ENCODE data around the gene PLPPR3. TPM values are rescaled to one million over a fixed set of nuclear protein-coding genes. Genes with fewer than 3 reads are reported as not detected.

The PLPPR3 gene, protein sequence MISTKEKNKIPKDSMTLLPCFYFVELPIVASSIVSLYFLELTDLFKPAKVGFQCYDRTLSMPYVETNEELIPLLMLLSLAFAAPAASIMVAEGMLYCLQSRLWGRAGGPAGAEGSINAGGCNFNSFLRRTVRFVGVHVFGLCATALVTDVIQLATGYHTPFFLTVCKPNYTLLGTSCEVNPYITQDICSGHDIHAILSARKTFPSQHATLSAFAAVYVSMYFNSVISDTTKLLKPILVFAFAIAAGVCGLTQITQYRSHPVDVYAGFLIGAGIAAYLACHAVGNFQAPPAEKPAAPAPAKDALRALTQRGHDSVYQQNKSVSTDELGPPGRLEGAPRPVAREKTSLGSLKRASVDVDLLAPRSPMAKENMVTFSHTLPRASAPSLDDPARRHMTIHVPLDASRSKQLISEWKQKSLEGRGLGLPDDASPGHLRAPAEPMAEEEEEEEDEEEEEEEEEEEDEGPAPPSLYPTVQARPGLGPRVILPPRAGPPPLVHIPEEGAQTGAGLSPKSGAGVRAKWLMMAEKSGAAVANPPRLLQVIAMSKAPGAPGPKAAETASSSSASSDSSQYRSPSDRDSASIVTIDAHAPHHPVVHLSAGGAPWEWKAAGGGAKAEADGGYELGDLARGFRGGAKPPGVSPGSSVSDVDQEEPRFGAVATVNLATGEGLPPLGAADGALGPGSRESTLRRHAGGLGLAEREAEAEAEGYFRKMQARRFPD
- 100 to 1,000 TPM; 110 to 111 TPM for total RNA-seq
- polyA plus RNA-seq (2013, experiment 1 of 2): 157 TPM
- polyA plus RNA-seq (2013, experiment 2 of 2): 150 TPM
- long read RNA-seq, experiment 1, partial matches to known transcripts: 11 of 21 reads
- long read RNA-seq, experiment 1, other reads (novel, unspliced or antisense): 9 of 21 reads
- long read RNA-seq, experiment 2, transcript PLPPR3-204 (8 exons, 2,328 nt): major isoform, 190 of 323 reads
- long read RNA-seq, experiment 2, partial matches to known transcripts: 101 of 323 reads
- long read RNA-seq, experiment 2, other reads (novel, unspliced or antisense): 31 of 323 reads
- long read RNA-seq, experiment 3, partial matches to known transcripts: 0 of 2 reads
- long read RNA-seq, experiment 3, other reads (novel, unspliced or antisense): 0 of 2 reads
- long read RNA-seq, experiment 4, partial matches to known transcripts: 0 of 1 reads
- long read RNA-seq, experiment 4, other reads (novel, unspliced or antisense): 1 of 1 reads

DNA sequence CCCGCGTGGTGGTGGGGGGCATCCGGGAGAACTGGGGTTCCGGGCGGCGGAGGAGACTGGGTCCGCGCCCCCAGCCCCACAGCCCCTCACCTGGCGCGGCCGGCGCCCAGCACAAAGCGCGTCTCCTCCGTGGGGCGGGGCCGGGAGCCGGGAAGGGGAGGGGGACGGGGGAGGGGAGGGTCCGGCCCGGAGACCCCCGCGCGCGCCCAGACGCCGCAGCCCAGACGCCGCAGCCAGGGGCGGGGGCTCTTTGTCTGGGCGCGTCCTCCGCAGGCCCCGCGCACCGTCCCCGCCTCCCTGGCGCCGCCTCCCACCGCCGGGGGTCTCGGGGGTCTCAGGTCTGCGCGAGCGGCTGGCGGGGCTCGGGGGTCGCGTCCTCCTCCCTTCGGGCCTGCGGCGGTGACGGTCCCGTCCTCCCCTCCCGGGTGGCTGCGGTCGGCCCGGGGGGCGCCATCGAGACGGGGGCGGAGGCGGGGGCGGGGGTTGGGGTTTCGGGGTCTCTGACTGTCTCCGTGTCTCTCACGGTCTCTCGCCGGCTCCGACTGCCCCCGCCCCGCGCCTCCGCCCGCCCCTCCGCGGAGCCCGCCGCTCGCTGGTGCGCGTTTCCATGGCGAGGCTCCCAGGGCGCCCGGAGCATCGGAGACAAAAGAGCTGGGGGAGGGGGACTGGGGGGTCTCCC, at the start of gene PLPPR3:
Gene PLPPR3, minus strand, starts transcription at position 131 of the 679 bp plus-strand sequence. CDS start 396 bp downstream, outside the sequence.
- Mint-ChIP-seq H3K27ac (no peak within 1 kb of the TSS), H3K4me3 (peak within 1 kb of the TSS; percentile 63), H3K36me3 (ENCODE audit: low read depth) (peaks cover 3% of the 10 kb centered on the region), H3K27me3 (ENCODE audit: insufficient read depth) (no peaks in the 10 kb centered on the region), H3K9me3 (no peaks in the 10 kb centered on the region), H3K4me1 (peaks cover 3% of the 10 kb centered on the region)
- no peaks in the 10 kb centered on the region for H3K4me1 ChIP-seq (ENCODE audit: control insufficient read depth, insufficient read depth, low read length)
- peak within 1 kb of the TSS; percentile 85 for H3K27ac ChIP-seq (ENCODE audit: low read depth, low read length)
- H3K4me3 ChIP-seq (ENCODE audit: low read length): peak within 1 kb of the TSS; percentile 80
- 0% methylated on average over 52 of the region's 86 CpGs; no CpG with 5 or more reads in 1 of the 2 experiments for WGBS, 2 experiments (ENCODE audit: insufficient coverage in 1 of 2, insufficient read length in 1 of 2)
- H3K36me3 ChIP-seq (ENCODE audit: control insufficient read depth, insufficient read depth, low read length): no peaks in the 10 kb centered on the region
- no peaks in the 10 kb centered on the region for H3K27me3 ChIP-seq (ENCODE audit: control insufficient read depth, insufficient read depth, low read length, poor library complexity, severe bottlenecking)
- peak; percentile 88 for DNase-seq
- TF ChIP-seq, protein P1, sequence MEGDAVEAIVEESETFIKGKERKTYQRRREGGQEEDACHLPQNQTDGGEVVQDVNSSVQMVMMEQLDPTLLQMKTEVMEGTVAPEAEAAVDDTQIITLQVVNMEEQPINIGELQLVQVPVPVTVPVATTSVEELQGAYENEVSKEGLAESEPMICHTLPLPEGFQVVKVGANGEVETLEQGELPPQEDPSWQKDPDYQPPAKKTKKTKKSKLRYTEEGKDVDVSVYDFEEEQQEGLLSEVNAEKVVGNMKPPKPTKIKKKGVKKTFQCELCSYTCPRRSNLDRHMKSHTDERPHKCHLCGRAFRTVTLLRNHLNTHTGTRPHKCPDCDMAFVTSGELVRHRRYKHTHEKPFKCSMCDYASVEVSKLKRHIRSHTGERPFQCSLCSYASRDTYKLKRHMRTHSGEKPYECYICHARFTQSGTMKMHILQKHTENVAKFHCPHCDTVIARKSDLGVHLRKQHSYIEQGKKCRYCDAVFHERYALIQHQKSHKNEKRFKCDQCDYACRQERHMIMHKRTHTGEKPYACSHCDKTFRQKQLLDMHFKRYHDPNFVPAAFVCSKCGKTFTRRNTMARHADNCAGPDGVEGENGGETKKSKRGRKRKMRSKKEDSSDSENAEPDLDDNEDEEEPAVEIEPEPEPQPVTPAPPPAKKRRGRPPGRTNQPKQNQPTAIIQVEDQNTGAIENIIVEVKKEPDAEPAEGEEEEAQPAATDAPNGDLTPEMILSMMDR (conservative IDR thresholded peaks at IDR 0.05): no peak
- peak within 1 kb of the TSS; percentile 53 for H3K9ac ChIP-seq (ENCODE audit: extremely low read depth, low read length, poor library complexity, severe bottlenecking)
- H3K9me3 ChIP-seq (ENCODE audit: control insufficient read depth, low read length): no peaks in the 10 kb centered on the region

DNA sequence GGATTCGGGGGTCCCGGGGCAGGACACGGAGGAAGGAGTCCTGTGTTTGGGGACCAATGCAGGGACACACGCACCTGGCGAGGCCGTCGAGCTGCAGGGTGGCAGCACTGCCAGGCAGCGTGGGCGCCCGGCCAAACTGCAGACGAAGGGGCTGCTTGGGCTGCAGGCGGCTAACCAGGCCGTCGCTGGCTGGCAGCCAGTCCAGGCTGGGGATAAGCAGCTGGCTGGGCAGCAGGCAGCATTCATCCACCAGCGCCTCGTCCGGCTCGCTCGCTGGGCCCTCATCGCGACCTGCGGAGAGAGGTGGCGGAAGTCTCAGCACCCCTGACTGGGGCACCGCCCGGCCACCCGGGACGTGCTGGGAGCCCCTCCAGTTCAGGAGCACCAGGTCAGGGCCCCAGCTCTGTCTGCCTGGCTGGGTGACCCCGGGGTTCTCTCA, 49.2 kb upstream of the PLPPR3 start:
- 93 to 95% methylated on average over 15 to 28 of the region's 28 CpGs for WGBS, 2 experiments (ENCODE audit: insufficient coverage in 1 of 2, insufficient read length in 1 of 2)
- peak; percentile 52 for DNase-seq
- Histone ChIP-seq H3K27me3 (ENCODE audit: control insufficient read depth, insufficient read depth, low read length, poor library complexity, severe bottlenecking) (no peaks in the 10 kb centered on the region), H3K36me3 (ENCODE audit: control insufficient read depth, insufficient read depth, low read length) (peaks cover 29% of the 10 kb centered on the region), H3K9ac (ENCODE audit: extremely low read depth, low read length, poor library complexity, severe bottlenecking) (no peak overlapping the region), H3K4me3 (ENCODE audit: low read length) (no peak overlapping the region), H3K9me3 (ENCODE audit: control insufficient read depth, low read length) (no peaks in the 10 kb centered on the region), H3K27ac (ENCODE audit: low read depth, low read length) (no peak overlapping the region), H3K4me1 (ENCODE audit: control insufficient read depth, insufficient read depth, low read length) (no peaks in the 10 kb centered on the region)
- H3K4me1 Mint-ChIP-seq: peaks cover 5% of the 10 kb centered on the region
- H3K36me3 Mint-ChIP-seq (ENCODE audit: low read depth): peaks cover 37% of the 10 kb centered on the region
- no peaks in the 10 kb centered on the region for H3K27me3 Mint-ChIP-seq (ENCODE audit: insufficient read depth)
- H3K27ac Mint-ChIP-seq: no peak overlapping the region
- no peak overlapping the region for H3K4me3 Mint-ChIP-seq
- TF ChIP-seq, protein P1 (conservative IDR thresholded peaks at IDR 0.05): no peak
- H3K9me3 Mint-ChIP-seq: peaks cover 5% of the 10 kb centered on the region
